Thymus (tissue), 11 donors: Measurements from ENCODE around the gene C8G. TPM values are rescaled to one million over a fixed set of nuclear protein-coding genes. Genes with fewer than 3 reads are reported as not detected.

Experiments used
- DNase-seq, 9 donors: peaks; one replicate each; pipeline ENCODE4 v3.0.0-alpha.2; 2013; ENCODE audit warnings: low spot score in 9 of 9, low read depth in 6 of 9, missing footprints in 1 of 9
- H3K27ac ChIP-seq, 2 donors: one replicate each; pipeline ENCODE4 v1.5.1; 2013; ENCODE audit warnings: control low read depth in 1 of 2, low read depth in 1 of 2, low read length in 1 of 2, mild to moderate bottlenecking in 1 of 2, moderate library complexity in 1 of 2
- H3K27me3 ChIP-seq, 2 donors: one replicate each; pipeline ENCODE4 v1.5.1; 2013; ENCODE audit warnings: low read length in 1 of 2; ENCODE audit not compliant: control insufficient read depth in 2 of 2, insufficient read depth in 1 of 2
- H3K36me3 ChIP-seq, 2 donors: one replicate each; pipeline ENCODE4 v1.5.1; 2013; ENCODE audit warnings: low read length in 1 of 2, mild to moderate bottlenecking in 1 of 2, moderate library complexity in 1 of 2; ENCODE audit not compliant: control insufficient read depth in 2 of 2, insufficient read depth in 2 of 2
- H3K4me1 ChIP-seq, 2 donors: one replicate each; pipeline ENCODE4 v1.5.1; 2013; ENCODE audit warnings: low read length in 2 of 2; ENCODE audit not compliant: control insufficient read depth in 2 of 2, insufficient read depth in 2 of 2
- H3K4me3 ChIP-seq, 2 donors: one replicate each; pipeline ENCODE4 v1.5.1; 2013; ENCODE audit warnings: low read length in 2 of 2, control low read depth in 1 of 2, mild to moderate bottlenecking in 1 of 2
- H3K9me3 ChIP-seq, 2 donors: one replicate each; pipeline ENCODE4 v1.5.1; 2013; ENCODE audit warnings: low read length in 1 of 2, mild to moderate bottlenecking in 1 of 2; ENCODE audit not compliant: control insufficient read depth in 2 of 2, insufficient read depth in 1 of 2
- WGBS: extraction: QIAGEN DNeasy Blood & Tissue Kit; methylation state at CpG from one replicate; pipeline ENCODE4 v1.1.7; 2013; 5-methylcytosine and 5-hydroxymethylcytosine counted together
- polyA plus RNA-seq: library from polyadenylated mRNA; stranded (reverse); fragments of 200-250 nt; gene quantifications from one replicate; pipeline ENCODE4 v1.2.3, GENCODE V29; 2013
- total RNA-seq: library from RNA; stranded (reverse); fragments of 120-200 nt; gene quantifications from one replicate; pipeline ENCODE4 v1.2.4, GENCODE V29; 2013
- donor health status: healthy.

Gene C8G
- total and polyA plus RNA-seq, 2 donors: 2.2 to 6.5 TPM

GRCh38 chr9:136979769-136980587 lies 34.9 kb downstream of the C8G start:
- 97% methylated on average over 26 of the region's 26 CpGs for WGBS
- Histone ChIP-seq H3K36me3 (no peaks in the 10 kb centered on the region), H3K27ac (no peak overlapping the region), H3K4me3 (no peak overlapping the region), H3K27me3 (peaks cover 26 to 95% of the 10 kb centered on the region in 2 donors), H3K9me3 (no peaks in the 10 kb centered on the region), H3K4me1 (peaks cover 5 to 8% of the 10 kb centered on the region in 2 donors)
- no peak for DNase-seq

DNA sequence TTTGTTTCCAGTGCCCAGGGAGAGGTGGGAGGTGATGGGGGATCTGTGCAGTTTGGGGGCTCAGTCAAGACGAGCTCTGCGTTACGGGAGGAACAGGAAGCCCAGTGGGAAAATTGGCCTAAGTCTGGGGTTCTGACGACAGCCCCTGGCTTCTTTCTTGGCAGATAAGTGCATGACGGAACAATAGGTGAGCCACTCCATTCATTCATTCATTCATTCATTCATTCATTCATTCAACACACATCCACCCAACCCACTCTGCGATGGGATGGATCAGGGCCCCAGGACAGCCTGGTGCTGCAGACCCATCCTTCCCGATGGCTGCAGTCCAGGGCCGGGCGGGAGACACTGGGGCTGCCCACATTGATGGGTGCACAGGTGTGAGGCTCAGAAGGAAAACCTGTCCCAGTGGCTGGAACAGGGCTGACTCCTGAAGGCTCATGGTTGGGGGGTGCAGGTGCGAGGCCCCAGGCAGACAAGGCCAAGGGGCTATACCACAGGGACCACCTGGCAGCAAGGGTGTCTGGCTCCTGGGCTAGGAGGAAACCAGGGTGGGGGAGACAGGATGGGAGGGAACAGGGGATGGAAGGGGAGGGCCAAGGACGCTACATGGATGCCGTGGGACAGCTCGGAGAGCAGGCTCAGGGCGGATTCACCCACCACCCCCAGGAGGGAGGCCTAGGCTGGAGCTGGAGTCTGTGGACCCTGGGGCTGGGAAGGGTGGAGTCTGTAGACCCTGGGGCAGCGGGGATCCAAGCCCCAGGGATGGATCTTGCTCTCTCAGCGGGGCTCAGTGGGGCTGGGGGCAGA lies 35.8 kb downstream of the C8G start:
- Histone ChIP-seq H3K4me1 (peaks cover 5 to 12% of the 10 kb centered on the region in 2 donors), H3K4me3 (no peak overlapping the region), H3K36me3 (no peaks in the 10 kb centered on the region), H3K27me3 (peaks cover 35 to 95% of the 10 kb centered on the region in 2 donors), H3K9me3 (no peaks in the 10 kb centered on the region), H3K27ac (no peak overlapping the region)
- no peak for DNase-seq
- 96% methylated on average over 16 of the region's 16 CpGs for WGBS

DNA sequence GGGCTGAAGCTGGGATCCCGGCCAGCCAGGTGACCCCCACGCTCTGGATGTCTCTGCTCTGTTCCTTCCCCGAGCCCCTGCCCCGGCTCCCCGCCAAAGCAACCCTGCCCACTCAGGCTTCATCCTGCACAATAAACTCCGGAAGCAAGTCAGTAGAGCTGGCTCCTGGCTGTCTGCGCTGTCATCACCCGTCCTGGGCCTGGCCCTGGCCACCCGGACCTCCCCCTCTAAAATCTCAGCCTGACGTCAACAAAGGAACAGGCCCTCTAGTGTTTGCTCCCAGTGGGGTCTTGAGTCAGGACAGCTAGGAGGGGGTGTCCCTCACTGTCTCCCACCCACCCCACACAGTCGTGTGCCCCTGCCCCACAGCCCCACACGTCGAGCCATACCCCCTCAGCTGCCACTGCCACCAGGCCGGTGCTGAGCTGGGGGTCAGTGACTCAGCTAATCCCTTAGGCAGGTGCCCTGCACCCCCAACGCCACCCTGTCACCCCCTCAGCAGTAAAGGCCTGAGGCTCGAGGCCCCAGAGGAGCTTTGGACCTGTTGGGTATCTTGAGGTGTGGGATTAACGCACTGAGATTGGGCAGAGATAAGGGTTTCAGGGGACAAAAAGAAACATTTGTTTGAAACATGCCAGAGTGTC lies 36.7 kb downstream of the C8G start:
- Histone ChIP-seq H3K4me1 (peaks cover 5 to 9% of the 10 kb centered on the region in 2 donors), H3K9me3 (no peaks in the 10 kb centered on the region), H3K36me3 (no peaks in the 10 kb centered on the region), H3K27ac (no peak overlapping the region), H3K27me3 (peaks cover 41 to 95% of the 10 kb centered on the region in 2 donors), H3K4me3 (no peak overlapping the region)
- WGBS: 83% methylated on average over 17 of the region's 17 CpGs
- DNase-seq: no peak

DNA sequence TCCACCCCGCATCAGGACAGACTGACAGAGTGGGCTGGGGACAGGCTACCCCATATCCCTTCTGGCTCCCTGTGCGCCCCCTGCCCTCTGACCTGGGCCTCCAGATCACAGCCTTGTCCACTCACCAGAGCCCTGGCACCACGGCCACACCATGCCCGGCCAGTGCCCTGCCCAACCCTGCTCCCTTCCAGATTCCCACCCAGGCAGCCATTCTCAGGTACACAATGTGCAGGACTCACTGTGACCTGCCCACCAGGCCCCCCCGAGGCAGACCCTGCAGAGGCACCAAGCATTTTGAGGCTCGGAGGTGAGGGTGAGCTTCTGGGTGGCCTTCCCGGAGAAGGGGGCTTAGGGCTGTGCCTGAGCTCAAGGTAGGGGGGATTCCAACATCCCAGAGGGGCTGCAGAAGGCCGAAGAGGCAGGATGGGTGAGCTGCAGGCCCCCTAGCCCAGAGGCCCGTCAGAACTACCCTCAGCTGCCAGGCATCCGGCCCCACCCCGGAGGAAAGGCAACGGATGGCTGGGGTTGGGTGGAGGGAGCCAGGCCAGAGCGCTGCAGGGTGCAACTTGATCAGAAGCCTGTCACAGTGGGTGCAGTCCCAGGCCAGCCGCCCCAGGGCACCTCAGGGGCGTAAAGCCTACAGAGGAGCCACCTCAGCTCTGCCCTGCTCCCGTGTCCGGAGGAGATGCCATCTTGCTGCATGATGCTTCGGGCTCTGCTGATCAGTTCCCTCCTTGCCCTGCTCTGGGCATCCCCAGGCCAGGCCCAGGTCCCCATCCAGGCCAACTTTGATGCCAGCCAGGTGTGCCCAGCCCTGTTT lies 37.4 kb downstream of the C8G start, which contains the start of gene LCNL1:
LCNL1 (plus strand) TSS at position 762 of the 820 bp plus-strand sequence. CDS start 594 bp downstream, outside the sequence.
- no peak within 1 kb of the TSS for H3K27ac ChIP-seq
- H3K36me3 ChIP-seq: no peaks in the 10 kb centered on the region
- no peaks in the 10 kb centered on the region for H3K9me3 ChIP-seq
- 96% methylated on average over 18 of the region's 18 CpGs for WGBS
- H3K27me3 ChIP-seq: peaks cover 37 to 95% of the 10 kb centered on the region in 2 donors
- H3K4me1 ChIP-seq: peaks cover 5 to 9% of the 10 kb centered on the region in 2 donors
- H3K4me3 ChIP-seq: no peak within 1 kb of the TSS
- no peak for DNase-seq

GRCh38 chr9:136983167-136983566 lies 38.1 kb downstream of the C8G start:
- Histone ChIP-seq H3K4me3 (no peak overlapping the region), H3K27ac (no peak overlapping the region), H3K4me1 (peaks cover 2 to 6% of the 10 kb centered on the region in 2 donors), H3K9me3 (no peaks in the 10 kb centered on the region), H3K27me3 (peaks cover 39 to 94% of the 10 kb centered on the region in 2 donors), H3K36me3 (no peaks in the 10 kb centered on the region)
- 70% methylated on average over 9 of the region's 9 CpGs for WGBS
- no peak for DNase-seq

DNA sequence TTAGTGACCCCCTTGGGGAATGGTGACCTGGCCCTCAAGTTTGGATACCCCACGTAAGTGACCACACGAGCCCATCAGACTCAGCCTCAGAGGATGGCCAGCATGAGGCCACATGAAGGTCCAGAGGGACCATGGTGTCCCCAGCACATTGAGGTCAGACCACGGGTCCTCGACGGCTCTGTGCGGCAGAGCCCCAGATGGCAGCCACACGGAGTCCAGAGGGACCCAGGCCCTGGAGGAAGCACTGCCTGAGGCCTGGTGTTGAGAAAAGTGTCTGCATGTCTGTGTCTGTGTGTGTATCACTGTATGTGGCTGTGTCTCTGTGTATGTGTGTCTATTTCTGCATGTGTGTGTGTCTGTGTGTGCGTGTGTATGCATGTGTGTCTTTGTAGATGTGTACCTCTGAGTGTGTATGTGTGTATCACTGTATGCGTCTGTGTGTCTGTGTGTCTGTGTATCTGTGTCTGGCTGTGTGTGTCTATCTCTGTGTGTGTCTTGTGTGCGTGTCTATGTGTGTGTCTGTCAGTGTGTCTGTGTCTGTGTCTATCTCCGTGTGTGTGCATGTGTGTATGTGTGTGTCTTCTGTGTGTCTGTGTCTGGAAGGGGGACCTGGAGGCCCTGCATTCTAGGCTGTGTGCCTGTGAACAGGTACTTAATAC lies 38.7 kb downstream of the C8G start:
- H3K27me3 ChIP-seq: peaks cover 41 to 96% of the 10 kb centered on the region in 2 donors
- no peak overlapping the region for H3K27ac ChIP-seq
- WGBS: 87% methylated on average over 11 of the region's 11 CpGs
- DNase-seq: no peak
- H3K4me3 ChIP-seq: no peak overlapping the region
- H3K9me3 ChIP-seq: no peaks in the 10 kb centered on the region
- peaks cover 2 to 6% of the 10 kb centered on the region in 2 donors for H3K4me1 ChIP-seq
- no peaks in the 10 kb centered on the region for H3K36me3 ChIP-seq

- peaks cover 41 to 95% of the 10 kb centered on the region in 2 donors for H3K27me3 ChIP-seq
- H3K9me3 ChIP-seq: no peaks in the 10 kb centered on the region
- H3K36me3 ChIP-seq: no peaks in the 10 kb centered on the region
- 49% methylated on average over 29 of the region's 29 CpGs for WGBS
- H3K27ac ChIP-seq: no peak overlapping the region
- DNase-seq: no peak
- peak overlapping the region in 1 of 2 donors; percentile 41 for H3K4me3 ChIP-seq
- peaks cover 2 to 6% of the 10 kb centered on the region in 2 donors for H3K4me1 ChIP-seq
These were observed 39.5 kb downstream of the C8G start for GRCh38 chr9:136984464-136985026.
